ENCODE data around the gene CDH13.
A peak's percentile ranks its signal among the peaks of the same experiment; 100 is the strongest.

CDH13 gene

DNA sequence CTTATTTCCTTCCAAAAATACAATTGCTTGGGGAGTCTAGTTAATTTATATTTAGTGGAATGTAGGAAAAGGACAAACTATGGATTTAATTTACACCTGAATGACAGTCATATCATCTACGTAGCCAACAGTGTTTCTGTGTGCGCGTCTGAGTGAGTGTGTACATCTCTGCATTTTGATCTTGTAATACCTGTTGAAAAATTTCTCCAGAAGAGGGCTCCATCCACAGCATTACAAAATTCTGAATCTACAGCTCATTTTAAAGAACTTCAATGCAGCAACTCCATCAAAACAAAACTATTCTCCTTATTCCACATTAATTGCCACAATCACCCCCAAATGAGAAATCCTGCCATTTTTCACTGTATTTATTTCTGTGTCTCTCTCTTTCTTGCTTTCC, 3.9 kb downstream of the CDH13 start:
- TF ChIP-seq CSRNP3 (CRISPR knock-in tag; IDR thresholded peaks at IDR 0.05) (no peak), ARNTL (CRISPR knock-in tag; IDR thresholded peaks at IDR 0.05; ENCODE audit: borderline replicate concordance, low read depth) (no peak), OSR1 (CRISPR knock-in tag; IDR thresholded peaks at IDR 0.05) (no peak), ZNF8 (CRISPR knock-in tag; IDR thresholded peaks at IDR 0.05) (no peak), SNAI2 (CRISPR knock-in tag; IDR thresholded peaks at IDR 0.05) (no peak), ZNF70 (CRISPR knock-in tag; IDR thresholded peaks at IDR 0.05) (no peak), ZFP30 (CRISPR knock-in tag; IDR thresholded peaks at IDR 0.05) (no peak), POU6F1 (CRISPR knock-in tag; IDR thresholded peaks at IDR 0.05; ENCODE audit: borderline replicate concordance, low read depth) (no peak), RARB (CRISPR knock-in tag; IDR thresholded peaks at IDR 0.05) (no peak), ISL1 (CRISPR knock-in tag; IDR thresholded peaks at IDR 0.05) (no peak), TSHZ2 (CRISPR knock-in tag; IDR thresholded peaks at IDR 0.05) (no peak), GLIS3 (CRISPR knock-in tag; IDR thresholded peaks at IDR 0.05) (no peak), ZFP3 (CRISPR knock-in tag; IDR thresholded peaks at IDR 0.05) (no peak), ZC3H10 (CRISPR knock-in tag; IDR thresholded peaks at IDR 0.05) (no peak), CSDC2 (CRISPR knock-in tag; IDR thresholded peaks at IDR 0.05) (no peak), ZNF565 (CRISPR knock-in tag; conservative IDR thresholded peaks at IDR 0.05; ENCODE audit: low read depth) (no peak), ESRRG (CRISPR knock-in tag; IDR thresholded peaks at IDR 0.05) (no peak)
- TF ChIP-seq, protein P1, sequence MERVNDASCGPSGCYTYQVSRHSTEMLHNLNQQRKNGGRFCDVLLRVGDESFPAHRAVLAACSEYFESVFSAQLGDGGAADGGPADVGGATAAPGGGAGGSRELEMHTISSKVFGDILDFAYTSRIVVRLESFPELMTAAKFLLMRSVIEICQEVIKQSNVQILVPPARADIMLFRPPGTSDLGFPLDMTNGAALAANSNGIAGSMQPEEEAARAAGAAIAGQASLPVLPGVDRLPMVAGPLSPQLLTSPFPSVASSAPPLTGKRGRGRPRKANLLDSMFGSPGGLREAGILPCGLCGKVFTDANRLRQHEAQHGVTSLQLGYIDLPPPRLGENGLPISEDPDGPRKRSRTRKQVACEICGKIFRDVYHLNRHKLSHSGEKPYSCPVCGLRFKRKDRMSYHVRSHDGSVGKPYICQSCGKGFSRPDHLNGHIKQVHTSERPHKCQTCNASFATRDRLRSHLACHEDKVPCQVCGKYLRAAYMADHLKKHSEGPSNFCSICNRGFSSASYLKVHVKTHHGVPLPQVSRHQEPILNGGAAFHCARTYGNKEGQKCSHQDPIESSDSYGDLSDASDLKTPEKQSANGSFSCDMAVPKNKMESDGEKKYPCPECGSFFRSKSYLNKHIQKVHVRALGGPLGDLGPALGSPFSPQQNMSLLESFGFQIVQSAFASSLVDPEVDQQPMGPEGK (CRISPR knock-in tag; IDR thresholded peaks at IDR 0.05; ENCODE audit: borderline replicate concordance), result no peak
- TF ChIP-seq, protein P2, sequence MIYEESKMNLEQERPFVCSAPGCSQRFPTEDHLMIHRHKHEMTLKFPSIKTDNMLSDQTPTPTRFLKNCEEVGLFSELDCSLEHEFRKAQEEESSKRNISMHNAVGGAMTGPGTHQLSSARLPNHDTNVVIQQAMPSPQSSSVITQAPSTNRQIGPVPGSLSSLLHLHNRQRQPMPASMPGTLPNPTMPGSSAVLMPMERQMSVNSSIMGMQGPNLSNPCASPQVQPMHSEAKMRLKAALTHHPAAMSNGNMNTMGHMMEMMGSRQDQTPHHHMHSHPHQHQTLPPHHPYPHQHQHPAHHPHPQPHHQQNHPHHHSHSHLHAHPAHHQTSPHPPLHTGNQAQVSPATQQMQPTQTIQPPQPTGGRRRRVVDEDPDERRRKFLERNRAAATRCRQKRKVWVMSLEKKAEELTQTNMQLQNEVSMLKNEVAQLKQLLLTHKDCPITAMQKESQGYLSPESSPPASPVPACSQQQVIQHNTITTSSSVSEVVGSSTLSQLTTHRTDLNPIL (CRISPR knock-in tag; IDR thresholded peaks at IDR 0.05; ENCODE audit: low read depth), result no peak
- peak; percentile 12; the same call in 2 of the 3 replicates for ATAC-seq

GRCh38 chr16:82631701-82632685, 5.2 kb downstream of the CDH13 start:
- ATAC-seq, result no peak
- TF ChIP-seq OSR1 (CRISPR knock-in tag; IDR thresholded peaks at IDR 0.05) (no peak), ZNF565 (CRISPR knock-in tag; conservative IDR thresholded peaks at IDR 0.05; ENCODE audit: low read depth) (no peak), CSRNP3 (CRISPR knock-in tag; IDR thresholded peaks at IDR 0.05) (no peak), TOX (CRISPR knock-in tag; IDR thresholded peaks at IDR 0.05; ENCODE audit: borderline replicate concordance) (no peak), ZC3H10 (CRISPR knock-in tag; IDR thresholded peaks at IDR 0.05) (no peak), CSDC2 (CRISPR knock-in tag; IDR thresholded peaks at IDR 0.05) (no peak), TCF4 (CRISPR knock-in tag; IDR thresholded peaks at IDR 0.05; ENCODE audit: borderline replicate concordance) (no peak)
- TF ChIP-seq, protein P1 (CRISPR knock-in tag; IDR thresholded peaks at IDR 0.05; ENCODE audit: borderline replicate concordance), result no peak
- TF ChIP-seq, protein P2 (CRISPR knock-in tag; IDR thresholded peaks at IDR 0.05; ENCODE audit: low read depth), result no peak

Data from SK-N-SH treated with all-trans-retinoic acid at 6 μM for 48 hours (cell line).